Tibial artery (tissue), 4 donors: Measurements from ENCODE around the gene PKHD1.

Source experiments
- DNase-seq, 2 donors: peaks; one replicate each; pipeline ENCODE4 v3.0.0-alpha.2; 2019
- H3K27ac ChIP-seq, 2 donors: fragments of 200-600 bp; sonication (generic) in 1 of 2; 1 replicate in 1 of 2; 2 replicates in 1 of 2; pipeline ENCODE4 v1.5.1; 2018 to 2019; ENCODE audit warnings: mild to moderate bottlenecking in 1 of 2
- H3K27me3 ChIP-seq, 2 donors: fragments of 200-600 bp; sonication (generic) in 1 of 2; one replicate each; pipeline versions ENCODE4 v1.5.1 to v1.6.0; 2016 to 2019
- H3K36me3 ChIP-seq, 3 donors: fragments of 200-600 bp; sonication (generic) in 2 of 3; one replicate each; pipeline ENCODE4 v1.5.1; 2016 to 2019; ENCODE audit warnings: mild to moderate bottlenecking in 2 of 3
- H3K4me1 ChIP-seq, 4 donors: fragments of 200-600 bp; sonication (generic) in 2 of 4; 1 replicate in 3 of 4; 2 replicates in 1 of 4; pipeline ENCODE4 v1.5.1; 2016 to 2019
- H3K4me3 ChIP-seq, 2 donors: fragments of 200-600 bp; sonication (generic) in 1 of 2; 1 replicate in 1 of 2; 2 replicates in 1 of 2; pipeline ENCODE4 v1.5.1; 2018 to 2019; ENCODE audit warnings: mild to moderate bottlenecking in 2 of 2
- H3K9me3 ChIP-seq, 3 donors: fragments of 200-600 bp; sonication (generic) in 1 of 3; one replicate each; pipeline ENCODE4 v1.5.1; 2016 to 2019
- CTCF ChIP-seq, 2 experiments: fragments of 200-600 bp in 1 of 2; fragments of 450-650 bp in 1 of 2; IDR thresholded peaks; one replicate each; pipeline ENCODE4 v1.5.1; 2017 to 2019; ENCODE audit warnings: antibody characterized with exemption in 2 of 2, mild to moderate bottlenecking in 1 of 2, moderate library complexity in 1 of 2
- intact Hi-C: fragments of 100-400 bp; cut with DNase I; formaldehyde crosslinking; loops from one replicate; pipeline ENCODE4 v1.15.0; 2023; ENCODE audit warnings: low total_unique reads

Gene PKHD1

GRCh38 chr6:51936531-51937290, 150.7 kb downstream of the PKHD1 start:
- TF ChIP-seq CTCF (IDR thresholded peaks at IDR 0.05): no peak
- Histone ChIP-seq H3K4me1 (no peaks in the 10 kb centered on the region), H3K4me3 (no peak overlapping the region), H3K36me3 (no peaks in the 10 kb centered on the region), H3K27ac (no peak overlapping the region), H3K27me3 (no peaks in the 10 kb centered on the region), H3K9me3 (no peaks in the 10 kb centered on the region)
- intact Hi-C loops: no loop called here
- no peak for DNase-seq

GRCh38 chr6:51934098-51934497, 153.3 kb downstream of the PKHD1 start:
- no peak for DNase-seq
- Histone ChIP-seq H3K36me3 (no peaks in the 10 kb centered on the region), H3K4me3 (no peak overlapping the region), H3K9me3 (no peaks in the 10 kb centered on the region), H3K4me1 (no peaks in the 10 kb centered on the region), H3K27me3 (no peaks in the 10 kb centered on the region), H3K27ac (no peak overlapping the region)
- TF ChIP-seq CTCF (IDR thresholded peaks at IDR 0.05): no peak
- intact Hi-C loops: no loop called here

- H3K36me3 ChIP-seq: no peaks in the 10 kb centered on the region
- no peaks in the 10 kb centered on the region for H3K9me3 ChIP-seq
- intact Hi-C loops: no loop called here
- DNase-seq: no peak
- H3K4me3 ChIP-seq: no peak overlapping the region
- H3K27me3 ChIP-seq: no peaks in the 10 kb centered on the region
- H3K27ac ChIP-seq: no peak overlapping the region
- no peaks in the 10 kb centered on the region for H3K4me1 ChIP-seq
- no peak for TF ChIP-seq CTCF (IDR thresholded peaks at IDR 0.05)
Measured at GRCh38 chr6:51932956-51933355, 154.5 kb downstream of the PKHD1 start.

- Histone ChIP-seq H3K36me3 (no peaks in the 10 kb centered on the region), H3K9me3 (no peaks in the 10 kb centered on the region), H3K4me1 (no peaks in the 10 kb centered on the region), H3K27ac (no peak overlapping the region), H3K4me3 (no peak overlapping the region), H3K27me3 (no peaks in the 10 kb centered on the region)
- TF ChIP-seq CTCF (IDR thresholded peaks at IDR 0.05): no peak
- intact Hi-C loops: no loop called here
- no peak for DNase-seq
Measured at GRCh38 chr6:51930602-51931001, 156.8 kb downstream of the PKHD1 start.

- DNase-seq: no peak
- H3K36me3 ChIP-seq: no peaks in the 10 kb centered on the region
- no peak overlapping the region for H3K27ac ChIP-seq
- TF ChIP-seq CTCF (IDR thresholded peaks at IDR 0.05): no peak
- H3K4me3 ChIP-seq: no peak overlapping the region
- H3K4me1 ChIP-seq: no peaks in the 10 kb centered on the region
- intact Hi-C loops: no loop called here
- H3K9me3 ChIP-seq: no peaks in the 10 kb centered on the region
- no peaks in the 10 kb centered on the region for H3K27me3 ChIP-seq
Measured at GRCh38 chr6:51929934-51930574, 157.4 kb downstream of the PKHD1 start.
